Measurements from ENCODE around the gene IRS2. TPM values are rescaled to one million over a fixed set of nuclear protein-coding genes. Genes with fewer than 3 reads are reported as not detected.

Gene IRS2
- total RNA-seq, 1 experiment from 2014 or later = 9.2 TPM

- H4K20me1 ChIP-seq (ENCODE audit: insufficient read depth) = no peaks in the 10 kb centered on the region
- ATAC-seq = no peak
- H3K4me3 ChIP-seq (replicated peaks in 1 of 2; ENCODE audit: low read depth in 1 of 2, low read length in 2 of 2) = no peak overlapping the region
- no TSS peak for BruUV-seq (replicated peaks)
- TF ChIP-seq CEBPB (IDR thresholded peaks at IDR 0.05; ENCODE audit: low read depth) (no peak), SIN3A (IDR thresholded peaks at IDR 0.05; ENCODE audit: low read depth) (no peak), EZH2 (IDR thresholded peaks at IDR 0.05) (no peak), CBX3 (IDR thresholded peaks at IDR 0.05; ENCODE audit: low read depth) (no peak), ZFX (IDR thresholded peaks at IDR 0.05) (no peak), TCF7L2 (IDR thresholded peaks at IDR 0.05; ENCODE audit: borderline replicate concordance, extremely low read depth, insufficient read depth, insufficient read length) (no peak), REST (IDR thresholded peaks at IDR 0.05; ENCODE audit: low read depth) (no peak), ZBTB33 (IDR thresholded peaks at IDR 0.05; ENCODE audit: extremely low read depth, insufficient replicate concordance, low read length) (no peak), EGR1 (IDR thresholded peaks at IDR 0.05; ENCODE audit: low read depth) (no peak), SP1 (IDR thresholded peaks at IDR 0.05; ENCODE audit: low read depth) (no peak), POLR2A (IDR thresholded peaks at IDR 0.05; ENCODE audit: borderline replicate concordance, extremely low read depth, insufficient read depth, insufficient read length) (no peak), ZNF274 (IDR thresholded peaks at IDR 0.05; ENCODE audit: low read depth, low read length) (no peak), YY1 (IDR thresholded peaks at IDR 0.05; ENCODE audit: extremely low read depth, insufficient replicate concordance, low read depth, low read length) (no peak), POLR2AphosphoS5 (IDR thresholded peaks at IDR 0.05; ENCODE audit: low read depth, low read length) (no peak), ATF3 (IDR thresholded peaks at IDR 0.05) (no peak), SRF (IDR thresholded peaks at IDR 0.05; ENCODE audit: low read depth) (no peak), JUND (IDR thresholded peaks at IDR 0.05) (no peak), FOSL1 (IDR thresholded peaks at IDR 0.05; ENCODE audit: low read depth) (no peak), CTCF (IDR thresholded peaks at IDR 0.05 in 2 of 3, conservative IDR thresholded peaks at IDR 0.05 in 1 of 3; ENCODE audit: borderline replicate concordance in 1 of 3, insufficient read depth in 1 of 3, low read depth in 2 of 3, low read length in 2 of 3) (no peak), ELF1 (IDR thresholded peaks at IDR 0.05; ENCODE audit: borderline replicate concordance, low read depth) (no peak)
- no peak for DNase-seq (ENCODE audit: low read depth, low spot score)
- intact Hi-C loops (cut with micrococcal nuclease) = no loop called here
- peaks cover 35% of the 10 kb centered on the region; the same call in 1 of the 2 replicates for H3K79me2 ChIP-seq (ENCODE audit: insufficient read depth, low read length)
- H3K36me3 ChIP-seq (ENCODE audit: control insufficient read depth in 1 of 2, insufficient read depth in 2 of 2, low read length in 2 of 2) = no peaks in the 10 kb centered on the region
- H3K9me2 ChIP-seq (ENCODE audit: insufficient read depth) = no peaks in the 10 kb centered on the region
- H3K27ac ChIP-seq (ENCODE audit: low read depth, low read length) = no peak overlapping the region
- ChIA-PET POLR2A (no interaction called here), RAD21 (ENCODE audit: low non-redundant PET in 1 of 2, low total read pairs in 2 of 2, uncharacterized antibody in 2 of 2, unreplicated experiment in 2 of 2) (no interaction called here), CTCF (no interaction called here)
- H3K9ac ChIP-seq (ENCODE audit: low read length) = no peak overlapping the region
- no peaks in the 10 kb centered on the region for H3K9me3 ChIP-seq (ENCODE audit: control insufficient read depth in 1 of 2, insufficient read depth in 1 of 2, low read depth in 1 of 2, low read length in 2 of 2)
- no peak overlapping the region for H2AFZ ChIP-seq (ENCODE audit: low read depth, low read length, poor library complexity, severe bottlenecking)
- peaks cover 14 to 24% of the 10 kb centered on the region in 2 experiments for H3K4me1 ChIP-seq (ENCODE audit: control insufficient read depth in 1 of 2, insufficient read depth in 2 of 2, low read length in 2 of 2)
- no peaks in the 10 kb centered on the region for H3K27me3 ChIP-seq (ENCODE audit: insufficient read depth, low read length)
- H3K4me2 ChIP-seq (ENCODE audit: low read length) = no peak overlapping the region
Measured at GRCh38 chr13:109767023-109767422, 19.4 kb downstream of the IRS2 start.
